Stimulated activated CD4-positive, alpha-beta T cell treated with anti-CD3 and anti-CD28 coated beads, Interleukin-4, amount 100 ng/mL, for 1 hour (primary cell): ENCODE measurements around the gene ALAD.
"Not testable (repeated sequence)": the region's sequence is repeated elsewhere in the genome, so short reads cannot be mapped to it uniquely, and the experiment has no call there.

ENCODE experiments used
- DNase-seq: peaks from one replicate; pipeline ENCODE4 v3.0.0-alpha.2; 2020

The ALAD gene

GRCh38 chr9:113372059-113372458 is 29.0 kb downstream of the ALAD start:
- no peak for DNase-seq

- DNase-seq: no peak
These were observed 30.2 kb downstream of the ALAD start for GRCh38 chr9:113370806-113371325.

- no peak for DNase-seq
These were observed 31.3 kb downstream of the ALAD start for GRCh38 chr9:113369855-113370140.

- DNase-seq: no peak
These were observed 31.9 kb downstream of the ALAD start for GRCh38 chr9:113368982-113369854.

- DNase-seq: no peak
These were observed 32.6 kb downstream of the ALAD start for GRCh38 chr9:113368348-113368981.

GRCh38 chr9:113365652-113366051 is 35.4 kb downstream of the ALAD start:
- DNase-seq: not testable (repeated sequence)

- DNase-seq: no peak
These were observed 36.1 kb downstream of the ALAD start for GRCh38 chr9:113364951-113365350.

- DNase-seq: no peak
These were observed 37.7 kb downstream of the ALAD start for GRCh38 chr9:113363336-113363735.

GRCh38 chr9:113361304-113362018 is 39.6 kb downstream of the ALAD start:
- DNase-seq: no peak

- no peak for DNase-seq
These were observed 40.7 kb downstream of the ALAD start for GRCh38 chr9:113360242-113360842.

- no peak for DNase-seq
These were observed 41.7 kb downstream of the ALAD start for GRCh38 chr9:113359385-113359784.

- no peak for DNase-seq
These were observed 44.3 kb downstream of the ALAD start for GRCh38 chr9:113356686-113357292.

- no peak for DNase-seq
These were observed 46.0 kb downstream of the ALAD start for GRCh38 chr9:113355040-113355596.

GRCh38 chr9:113352411-113352810 is 48.7 kb downstream of the ALAD start:
- no peak for DNase-seq

- no peak for DNase-seq
These were observed 49.1 kb downstream of the ALAD start for GRCh38 chr9:113352006-113352405.

GRCh38 chr9:113350937-113351336 is 50.1 kb downstream of the ALAD start:
- no peak for DNase-seq

GRCh38 chr9:113350107-113350661 is 50.9 kb downstream of the ALAD start:
- DNase-seq: no peak

- no peak for DNase-seq
These were observed 51.5 kb downstream of the ALAD start, which contains the start of gene BSPRY for GRCh38 chr9:113349445-113350094. Gene BSPRY (plus strand): TSS chr9:113349541. CDS start chr9:113349580, 39 bp downstream.

GRCh38 chr9:113349066-113349444 is 52.0 kb downstream of the ALAD start:
- no peak for DNase-seq

GRCh38 chr9:113348437-113348836 is 52.6 kb downstream of the ALAD start:
- no peak for DNase-seq

GRCh38 chr9:113345671-113346070 is 55.4 kb downstream of the ALAD start:
- no peak for DNase-seq

GRCh38 chr9:113345190-113345589 is 55.9 kb downstream of the ALAD start:
- DNase-seq: no peak
